ENCODE measurements around the gene SLC11A2. TPM values are rescaled to one million over a fixed set of nuclear protein-coding genes. Genes with fewer than 3 reads are reported as not detected.

SLC11A2 gene
- total RNA-seq, 1 donor from 2014 or later: 40.0 TPM

- H3K9me3 Mint-ChIP-seq (ENCODE audit: unreplicated experiment): no peaks in the 10 kb centered on the region
- H3K4me3 ChIP-seq (ENCODE audit: insufficient read depth, low read depth, low read length): no peak overlapping the region
- peaks cover 24% of the 10 kb centered on the region for H3K36me3 Mint-ChIP-seq (ENCODE audit: low read depth, unreplicated experiment)
- FAIRE-seq (no peak), DNase-seq (ENCODE audit: low read depth) (no peak)
- H3K4me2 ChIP-seq (ENCODE audit: low read length): no peak overlapping the region
- peaks cover 5% of the 10 kb centered on the region for H3K4me1 ChIP-seq (ENCODE audit: insufficient read depth, low read length)
- H3K4me1 Mint-ChIP-seq (ENCODE audit: low read depth, unreplicated experiment): peaks cover 8% of the 10 kb centered on the region
- H3K27ac ChIP-seq (ENCODE audit: low read depth, low read length): no peak overlapping the region
- H2AFZ ChIP-seq (ENCODE audit: low read depth, low read length): no peak overlapping the region
- no peak overlapping the region for H3K27ac Mint-ChIP-seq (ENCODE audit: unreplicated experiment)
- H3K4me3 Mint-ChIP-seq (ENCODE audit: unreplicated experiment): no peak overlapping the region
- H4K20me1 ChIP-seq (ENCODE audit: insufficient read depth, low read length): peaks cover 6% of the 10 kb centered on the region
- H3K79me2 ChIP-seq (ENCODE audit: insufficient read depth, low read length): no peaks in the 10 kb centered on the region
- peaks cover 5% of the 10 kb centered on the region for H3K36me3 ChIP-seq (ENCODE audit: insufficient read depth, low read length)
- H3K27me3 Mint-ChIP-seq (ENCODE audit: low read depth, unreplicated experiment): no peaks in the 10 kb centered on the region
- no peaks in the 10 kb centered on the region for H3K27me3 ChIP-seq (ENCODE audit: insufficient read depth, low read length)
- no peaks in the 10 kb centered on the region for H3K9me3 ChIP-seq (ENCODE audit: insufficient read depth, low read depth, low read length)
- TF ChIP-seq CTCF (IDR thresholded peaks at IDR 0.05; ENCODE audit: insufficient read depth, low read depth, low read length): no peak
- TF ChIP-seq EZH2 (IDR thresholded peaks at IDR 0.05; ENCODE audit: insufficient read depth, low read length): no peak
- no peak overlapping the region for H3K9ac ChIP-seq (ENCODE audit: low read length)
Observed at GRCh38 chr12:51005030-51005429, 21.2 kb downstream of the SLC11A2 start.

- H3K36me3 ChIP-seq (ENCODE audit: insufficient read depth, low read length): peaks cover 5% of the 10 kb centered on the region
- H2AFZ ChIP-seq (ENCODE audit: low read depth, low read length): no peak overlapping the region
- H3K36me3 Mint-ChIP-seq (ENCODE audit: low read depth, unreplicated experiment): peaks cover 26% of the 10 kb centered on the region
- H3K27me3 ChIP-seq (ENCODE audit: insufficient read depth, low read length): no peaks in the 10 kb centered on the region
- H3K27ac Mint-ChIP-seq (ENCODE audit: unreplicated experiment): peak overlapping the region; percentile 69
- H3K4me2 ChIP-seq (ENCODE audit: low read length): no peak overlapping the region
- no peaks in the 10 kb centered on the region for H3K27me3 Mint-ChIP-seq (ENCODE audit: low read depth, unreplicated experiment)
- H3K4me3 ChIP-seq (ENCODE audit: insufficient read depth, low read depth, low read length): no peak overlapping the region
- H3K4me1 Mint-ChIP-seq (ENCODE audit: low read depth, unreplicated experiment): peaks cover 9% of the 10 kb centered on the region
- H4K20me1 ChIP-seq (ENCODE audit: insufficient read depth, low read length): peaks cover 6% of the 10 kb centered on the region
- H3K9ac ChIP-seq (ENCODE audit: low read length): no peak overlapping the region
- no peak overlapping the region for H3K4me3 Mint-ChIP-seq (ENCODE audit: unreplicated experiment)
- peaks cover 5% of the 10 kb centered on the region for H3K4me1 ChIP-seq (ENCODE audit: insufficient read depth, low read length)
- DNase-seq (ENCODE audit: low read depth) (no peak), FAIRE-seq (no peak)
- no peaks in the 10 kb centered on the region for H3K9me3 Mint-ChIP-seq (ENCODE audit: unreplicated experiment)
- no peak for TF ChIP-seq CTCF (IDR thresholded peaks at IDR 0.05; ENCODE audit: insufficient read depth, low read depth, low read length)
- TF ChIP-seq EZH2 (IDR thresholded peaks at IDR 0.05; ENCODE audit: insufficient read depth, low read length): no peak
- no peak overlapping the region for H3K27ac ChIP-seq (ENCODE audit: low read depth, low read length)
- H3K9me3 ChIP-seq (ENCODE audit: insufficient read depth, low read depth, low read length): no peaks in the 10 kb centered on the region
- H3K79me2 ChIP-seq (ENCODE audit: insufficient read depth, low read length): no peaks in the 10 kb centered on the region
Observed at GRCh38 chr12:51004504-51004903, 21.7 kb downstream of the SLC11A2 start.

- no peak overlapping the region for H3K27ac ChIP-seq (ENCODE audit: low read depth, low read length)
- H3K79me2 ChIP-seq (ENCODE audit: insufficient read depth, low read length): no peaks in the 10 kb centered on the region
- H3K9ac ChIP-seq (ENCODE audit: low read length): no peak overlapping the region
- peaks cover 8% of the 10 kb centered on the region for H3K36me3 ChIP-seq (ENCODE audit: insufficient read depth, low read length)
- peaks cover 25% of the 10 kb centered on the region for H3K36me3 Mint-ChIP-seq (ENCODE audit: low read depth, unreplicated experiment)
- H3K27ac Mint-ChIP-seq (ENCODE audit: unreplicated experiment): no peak overlapping the region
- peaks cover 5% of the 10 kb centered on the region for H3K4me1 ChIP-seq (ENCODE audit: insufficient read depth, low read length)
- no peaks in the 10 kb centered on the region for H3K9me3 ChIP-seq (ENCODE audit: insufficient read depth, low read depth, low read length)
- no peaks in the 10 kb centered on the region for H3K27me3 Mint-ChIP-seq (ENCODE audit: low read depth, unreplicated experiment)
- DNase-seq (ENCODE audit: low read depth) (no peak), FAIRE-seq (no peak)
- no peaks in the 10 kb centered on the region for H4K20me1 ChIP-seq (ENCODE audit: insufficient read depth, low read length)
- H3K4me3 ChIP-seq (ENCODE audit: insufficient read depth, low read depth, low read length): no peak overlapping the region
- no peaks in the 10 kb centered on the region for H3K27me3 ChIP-seq (ENCODE audit: insufficient read depth, low read length)
- H3K4me1 Mint-ChIP-seq (ENCODE audit: low read depth, unreplicated experiment): peaks cover 6% of the 10 kb centered on the region
- no peak for TF ChIP-seq EZH2 (IDR thresholded peaks at IDR 0.05; ENCODE audit: insufficient read depth, low read length)
- no peak for TF ChIP-seq CTCF (IDR thresholded peaks at IDR 0.05; ENCODE audit: insufficient read depth, low read depth, low read length)
- H3K4me3 Mint-ChIP-seq (ENCODE audit: unreplicated experiment): no peak overlapping the region
- no peaks in the 10 kb centered on the region for H3K9me3 Mint-ChIP-seq (ENCODE audit: unreplicated experiment)
- no peak overlapping the region for H3K4me2 ChIP-seq (ENCODE audit: low read length)
- no peak overlapping the region for H2AFZ ChIP-seq (ENCODE audit: low read depth, low read length)
Observed at GRCh38 chr12:51001799-51002198, 24.4 kb downstream of the SLC11A2 start.

Data from astrocyte (in vitro differentiated cells and primary cell).